KG1 (cell line): Measurements from ENCODE around the gene PODN.

Experiments used
- DNase-seq: peaks from one replicate; lab custom pipeline; 2025; lab: John Stamatoyannopoulos, UW

The PODN gene

DNA sequence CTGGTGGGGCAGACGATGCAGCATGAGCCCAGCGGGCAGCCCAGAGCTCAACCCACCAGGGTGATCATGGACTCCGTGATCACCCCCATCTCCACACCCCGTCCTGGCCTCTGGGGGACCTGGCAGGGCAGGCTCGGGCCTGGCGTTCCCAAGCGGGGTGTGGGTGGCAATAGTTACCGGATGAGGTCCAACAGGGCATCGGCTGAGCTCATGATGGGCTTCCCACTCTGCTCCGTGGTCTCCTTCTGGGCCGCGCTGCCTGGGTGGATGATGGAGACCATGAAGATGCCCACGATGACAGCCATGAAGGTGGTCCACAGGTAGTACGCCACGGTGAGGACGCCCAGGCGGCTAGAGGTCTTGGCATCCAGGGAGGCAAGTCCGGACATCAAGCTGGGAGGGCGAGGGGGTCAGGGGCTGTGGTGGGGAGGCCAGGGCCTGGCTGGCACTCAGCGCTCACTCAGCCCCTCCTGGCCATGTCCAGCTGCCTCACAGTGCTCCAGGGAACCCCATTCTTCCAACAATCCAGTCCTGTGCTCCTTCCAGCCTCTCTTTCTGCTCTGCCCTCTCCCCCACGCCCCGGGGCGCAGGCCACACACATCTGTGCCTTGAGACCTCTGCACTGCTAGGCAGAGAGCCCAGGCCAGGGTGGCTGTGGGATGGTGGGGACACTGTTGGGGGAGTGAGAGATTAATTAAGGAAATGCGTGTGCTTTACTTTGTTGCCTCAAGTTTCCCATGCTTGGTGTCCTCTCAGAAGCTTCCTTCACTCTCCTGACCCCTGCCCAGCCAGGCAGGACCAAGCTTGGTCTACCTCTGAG, 52.8 kb downstream of the PODN start:
- no peak for DNase-seq

DNA sequence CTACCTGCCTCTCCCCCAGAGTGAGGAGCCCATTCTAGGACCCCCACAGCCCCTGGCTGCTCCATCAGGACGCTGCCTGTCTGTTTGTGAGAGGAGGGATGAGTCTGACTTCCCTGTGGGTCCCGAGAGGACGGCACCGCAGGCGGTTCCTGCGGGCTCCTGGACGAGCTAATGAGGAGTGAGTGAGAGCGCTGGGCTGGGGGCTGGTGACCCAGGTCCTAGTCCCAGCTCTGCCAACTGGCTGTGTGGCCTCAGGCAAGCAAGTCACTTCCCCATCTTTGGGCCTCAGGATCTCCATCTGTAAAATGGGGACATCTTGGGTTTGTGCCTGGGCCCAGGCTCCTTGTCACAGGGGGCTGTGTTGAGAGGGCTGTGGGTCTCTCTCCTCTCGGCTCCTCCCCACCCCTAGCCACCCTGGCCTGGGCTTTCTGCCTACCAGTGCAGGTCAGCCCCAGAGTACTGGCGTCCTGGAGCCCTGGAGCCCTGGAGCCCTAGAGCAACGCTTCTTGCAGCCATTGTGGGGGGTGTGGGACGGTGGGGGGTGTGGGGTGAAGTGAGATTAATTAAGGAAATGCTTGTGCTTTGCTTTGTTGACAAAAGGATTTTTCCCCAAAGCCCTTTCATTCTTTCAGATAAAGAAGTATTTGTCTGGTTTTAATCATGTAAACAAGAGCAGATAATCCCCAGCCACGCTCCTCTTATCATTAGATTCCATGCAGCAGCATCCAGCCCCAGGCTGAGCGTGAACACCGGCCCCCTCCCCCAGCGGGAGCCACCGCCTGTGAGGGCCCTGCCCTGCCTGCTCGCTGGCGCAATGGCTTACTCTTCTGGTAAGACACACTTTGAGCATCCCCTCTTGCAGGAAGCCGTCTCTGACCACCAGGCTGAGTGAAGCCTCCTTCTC, 53.6 kb downstream of the PODN start:
- DNase-seq = no peak

DNA sequence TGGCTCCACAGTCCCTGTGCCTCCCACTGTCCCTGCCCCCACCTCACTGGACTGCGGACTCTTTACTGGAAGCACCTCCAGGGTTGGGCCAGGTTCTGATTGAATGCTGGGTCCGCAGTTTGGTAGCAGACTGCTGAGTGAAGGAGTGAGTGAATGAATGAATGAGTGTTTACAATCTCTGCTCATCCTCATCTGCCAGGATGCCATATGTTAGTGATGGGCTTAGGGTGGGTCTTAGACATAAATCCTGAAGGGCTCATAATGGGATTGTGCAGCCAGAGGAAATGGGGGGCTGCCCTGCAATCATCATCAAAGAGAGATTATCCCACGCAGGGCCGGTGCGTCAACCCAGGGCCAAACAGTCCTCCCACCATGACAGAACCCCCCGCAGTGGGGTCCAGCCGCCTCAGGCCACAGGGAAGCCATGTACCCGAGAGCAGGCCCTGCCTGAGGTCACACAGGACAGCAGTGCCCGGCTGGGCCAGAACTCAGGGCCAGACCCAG, 54.3 kb downstream of the PODN start:
- no peak for DNase-seq

DNA sequence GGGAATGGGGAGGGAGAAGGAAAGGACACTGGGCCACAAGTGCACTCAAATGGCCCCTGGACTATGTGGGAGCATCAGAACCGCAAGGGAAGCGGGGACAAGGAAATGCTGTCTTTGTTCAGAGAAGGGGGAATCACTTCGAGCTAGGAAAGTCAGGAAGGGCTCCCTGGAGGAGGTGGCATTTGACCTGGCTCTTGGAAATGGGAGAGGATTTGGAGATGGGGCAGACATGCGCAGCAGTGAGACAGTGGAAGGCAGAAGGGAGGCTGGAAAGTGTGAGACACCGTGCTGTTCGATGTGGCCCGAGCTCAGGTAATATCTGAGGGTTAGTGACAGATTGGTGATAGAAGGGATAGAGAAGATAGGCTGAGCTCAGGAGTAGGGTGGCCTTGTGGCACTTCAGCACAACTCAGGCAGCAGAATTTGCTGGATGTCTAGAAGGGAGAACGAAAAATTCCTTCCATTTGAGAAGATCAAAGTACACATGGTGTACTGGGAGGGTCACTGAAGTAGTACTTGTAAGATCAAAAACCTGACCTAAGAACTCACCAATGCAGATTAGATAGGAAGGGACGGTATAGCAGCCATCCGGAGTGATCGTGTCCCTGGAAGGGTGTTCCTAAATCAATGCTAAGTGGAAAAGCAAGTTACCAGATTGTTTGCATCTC, 55.1 kb downstream of the PODN start:
- DNase-seq = no peak

DNA sequence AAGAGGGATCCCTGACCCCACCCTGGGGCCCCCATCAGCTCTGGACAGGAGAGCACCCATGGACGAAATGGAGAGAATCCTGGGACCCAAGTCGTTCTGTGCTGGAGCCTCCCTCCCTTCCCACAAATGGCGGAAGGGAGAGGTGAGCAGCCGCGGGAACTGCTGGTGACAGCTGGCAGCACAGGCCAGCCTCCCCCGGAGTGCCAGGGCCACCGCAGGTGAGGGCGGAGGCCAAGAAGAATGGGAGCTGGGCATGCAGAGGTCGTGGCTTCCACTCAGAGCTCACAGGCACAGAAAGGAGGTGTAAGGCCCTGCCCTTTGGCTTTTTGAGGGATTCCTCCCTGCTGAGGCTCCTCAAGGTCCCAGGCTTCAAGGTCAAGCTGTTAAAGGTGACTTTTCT, 55.8 kb downstream of the PODN start:
- DNase-seq = no peak

DNA sequence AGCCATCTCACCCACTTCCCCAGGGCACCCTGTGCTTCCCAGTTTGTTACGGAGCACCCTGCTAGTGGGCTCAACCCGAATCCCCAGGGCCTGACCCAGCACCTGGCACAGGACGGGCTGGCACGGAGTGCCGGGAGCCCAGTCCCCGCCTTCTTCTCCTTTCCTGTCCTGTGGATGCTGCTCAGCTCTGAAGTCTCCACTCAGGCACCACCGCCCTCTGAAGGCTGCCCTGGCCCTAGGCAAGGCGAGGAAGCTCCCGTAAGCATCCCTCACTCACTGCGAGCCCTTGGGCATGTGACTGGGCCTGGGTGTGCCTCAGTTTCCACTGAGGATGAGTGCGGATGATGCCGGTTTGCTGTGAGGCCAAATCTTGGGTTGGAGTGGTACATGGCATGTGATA, 58.6 kb downstream of the PODN start:
- no peak for DNase-seq

DNA sequence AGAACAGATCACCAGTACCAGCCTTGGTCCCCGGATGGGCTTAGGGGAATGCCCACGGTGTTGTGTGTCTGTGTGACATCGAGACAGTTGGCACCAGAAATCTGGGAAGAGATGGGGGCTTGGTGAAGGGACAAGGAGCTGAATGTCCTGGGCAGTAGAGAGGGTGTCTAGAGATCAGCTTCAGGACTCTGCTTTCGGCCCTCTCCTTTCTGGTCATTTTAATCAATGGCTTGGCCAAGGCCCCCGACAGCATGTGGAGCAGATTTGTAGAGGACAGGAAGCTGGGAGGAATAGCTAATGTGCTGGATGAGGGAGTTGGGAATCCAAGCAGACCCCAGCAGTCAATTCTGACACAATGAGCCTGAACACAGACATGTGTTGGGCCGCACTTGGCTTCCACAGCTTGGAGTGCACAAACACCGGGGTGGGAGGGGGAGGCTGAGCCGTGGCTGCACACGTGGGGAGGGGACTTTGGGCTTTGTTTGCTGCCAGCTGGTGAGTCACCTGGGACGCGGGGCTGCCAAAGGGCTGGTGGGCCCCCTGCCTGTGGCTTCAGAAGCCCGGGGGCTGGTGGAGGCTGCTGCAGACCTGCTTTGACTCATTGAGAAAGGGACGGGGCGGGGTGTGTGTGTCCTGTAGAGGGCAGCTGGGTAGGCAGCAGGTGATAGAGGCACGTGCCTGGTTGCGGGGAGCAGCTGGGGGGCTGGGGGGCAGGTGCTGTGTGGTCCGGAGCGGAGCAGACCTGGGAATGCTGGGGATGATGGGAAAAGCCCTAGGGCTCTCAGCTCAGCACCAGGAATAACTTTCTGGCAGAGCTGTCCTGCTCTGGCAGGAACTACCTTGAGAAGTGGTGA, 59.5 kb downstream of the PODN start:
- DNase-seq = no peak

DNA sequence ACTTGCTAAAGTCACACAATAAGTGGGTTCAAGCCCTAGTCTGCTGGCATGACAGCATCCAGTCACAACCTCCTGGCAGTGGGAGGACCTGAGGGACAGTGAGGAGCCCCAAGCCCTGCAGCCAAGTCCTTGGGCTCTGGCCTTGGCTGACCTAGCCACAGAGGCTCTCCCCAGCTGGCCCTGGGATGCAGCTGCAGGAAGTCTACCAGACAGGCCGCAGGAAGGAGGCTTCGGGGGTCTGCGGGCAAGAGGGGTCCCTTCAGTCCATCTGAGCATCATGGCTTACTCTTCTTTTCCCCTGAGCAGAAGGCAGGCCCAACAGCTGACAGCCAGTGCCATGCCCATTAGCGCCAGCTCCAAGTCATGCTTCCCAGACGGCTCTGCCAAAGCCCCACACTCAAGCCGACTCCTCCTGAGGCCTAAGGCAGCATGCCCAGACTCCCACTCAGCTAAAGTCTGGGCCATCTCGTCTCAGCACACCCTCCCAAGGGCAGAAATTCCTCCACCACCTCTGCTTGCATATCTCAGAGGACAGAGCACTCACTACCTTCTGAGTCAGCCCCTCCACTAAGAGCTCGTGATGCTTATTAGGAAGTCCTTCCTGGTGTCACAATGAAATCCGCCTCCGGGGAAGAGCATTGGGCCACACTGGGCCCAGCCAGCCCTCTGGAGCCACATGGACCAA, 60.3 kb downstream of the PODN start:
- DNase-seq = no peak

DNA sequence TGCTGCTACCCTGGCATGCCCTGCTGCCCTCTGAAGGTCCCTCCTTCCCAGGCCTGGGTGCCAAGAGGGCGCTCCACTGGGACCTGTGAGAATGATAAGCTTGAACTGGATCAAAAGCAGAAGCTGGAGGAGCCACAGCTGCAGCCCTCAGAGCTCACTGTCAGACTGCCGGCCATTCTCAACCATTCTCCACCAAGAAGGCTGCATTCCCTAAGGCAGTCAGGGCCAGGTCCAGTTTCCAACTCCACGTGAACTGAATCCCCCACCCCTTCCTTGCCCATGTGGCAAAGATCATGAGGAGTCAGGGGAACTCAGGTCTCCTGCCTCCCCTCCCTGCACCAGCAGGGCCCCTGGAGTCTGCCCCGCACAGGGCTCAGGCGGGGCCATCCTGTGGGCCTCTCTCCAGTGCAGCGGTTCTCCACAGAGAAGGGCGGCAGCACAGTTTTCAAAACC, 61.0 kb downstream of the PODN start:
- no peak for DNase-seq

DNA sequence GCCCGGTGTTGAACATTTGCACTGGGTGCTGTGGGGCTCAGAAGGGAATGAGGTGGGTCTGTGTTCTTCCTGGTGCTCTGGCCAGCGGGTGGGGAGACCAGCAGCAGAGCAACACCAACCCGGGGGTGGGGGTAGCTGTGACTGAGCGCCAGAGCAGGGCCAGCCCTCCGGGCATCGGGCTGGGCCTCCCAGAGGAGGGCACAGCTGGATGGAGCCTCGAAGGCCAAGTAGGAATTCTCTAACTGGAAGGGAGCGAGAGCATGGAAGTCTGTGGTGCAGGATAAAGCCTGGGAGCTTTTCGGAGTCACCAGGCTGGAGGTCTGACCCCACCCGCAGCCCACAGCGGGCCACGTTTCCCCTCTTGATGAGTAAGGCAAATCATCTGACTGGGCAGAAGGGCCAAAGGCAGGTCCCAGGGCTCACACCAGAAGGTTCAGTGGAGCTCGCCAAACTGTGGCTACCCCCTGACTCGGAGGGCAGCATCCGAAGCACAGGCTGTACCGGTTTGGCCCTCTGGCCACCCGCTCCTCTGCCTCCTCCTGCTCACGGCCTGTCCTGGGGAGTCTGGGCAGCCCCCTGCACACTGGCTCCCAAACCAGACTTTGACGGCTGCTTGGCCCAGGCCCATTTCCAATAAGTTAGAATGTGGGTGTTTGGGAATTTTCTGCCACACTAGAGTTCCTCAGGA, 61.6 kb downstream of the PODN start:
- DNase-seq = no peak

DNA sequence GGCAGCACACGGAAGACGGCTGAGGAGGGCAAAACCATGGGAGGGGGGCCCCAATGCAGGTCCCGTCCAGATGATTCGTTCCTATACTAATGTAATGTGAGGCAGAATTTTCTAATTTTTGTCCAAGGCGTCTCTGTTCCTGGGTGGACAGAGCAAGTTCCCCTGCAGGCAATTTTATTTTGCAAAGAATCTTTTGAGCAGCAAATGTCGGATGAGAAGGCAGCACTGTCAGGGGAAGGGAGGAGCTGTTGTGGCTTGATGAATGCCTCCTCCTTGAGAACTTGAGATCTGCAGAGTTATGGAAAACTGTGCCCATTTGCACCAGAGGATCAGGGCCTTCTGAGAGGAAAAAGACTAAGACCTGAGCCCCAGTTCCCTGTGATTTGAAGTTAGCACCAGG, 63.1 kb downstream of the PODN start:
- no peak for DNase-seq

DNA sequence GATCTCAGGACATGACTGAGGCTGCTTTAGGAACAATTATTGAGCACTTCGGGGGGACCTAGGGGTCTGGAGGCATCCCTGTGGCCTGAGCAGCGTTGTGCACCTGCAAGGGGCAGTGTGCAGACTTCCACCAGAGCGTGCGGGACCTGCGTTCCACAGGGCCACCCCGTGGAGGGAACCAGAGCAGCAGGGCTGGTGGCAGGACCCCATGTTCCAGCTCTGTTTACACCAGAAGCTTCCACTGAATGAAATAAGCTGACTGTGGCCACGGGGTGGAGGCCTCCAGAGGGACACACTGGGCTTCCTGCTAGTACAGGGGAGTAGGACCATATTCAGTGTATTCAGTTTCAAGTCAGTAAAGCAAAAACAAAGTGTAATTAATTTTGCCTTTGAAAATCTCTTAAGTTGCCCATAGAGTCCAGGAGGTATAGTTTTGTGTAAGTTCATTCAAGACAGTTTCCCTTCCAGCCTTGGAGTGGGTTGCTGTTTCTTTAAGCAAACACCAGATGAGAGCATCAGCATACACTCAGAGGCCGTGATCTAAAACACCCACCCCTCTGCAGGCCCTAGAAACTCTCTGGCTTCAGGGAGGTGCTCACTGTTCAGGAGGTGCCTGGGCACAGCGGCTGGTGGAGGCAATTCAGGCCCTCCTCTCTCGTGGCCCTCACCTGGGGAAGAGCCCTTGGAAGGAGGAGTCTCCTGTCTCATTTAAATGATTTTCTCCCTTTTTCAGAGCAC, 63.8 kb downstream of the PODN start:
- no peak for DNase-seq

DNA sequence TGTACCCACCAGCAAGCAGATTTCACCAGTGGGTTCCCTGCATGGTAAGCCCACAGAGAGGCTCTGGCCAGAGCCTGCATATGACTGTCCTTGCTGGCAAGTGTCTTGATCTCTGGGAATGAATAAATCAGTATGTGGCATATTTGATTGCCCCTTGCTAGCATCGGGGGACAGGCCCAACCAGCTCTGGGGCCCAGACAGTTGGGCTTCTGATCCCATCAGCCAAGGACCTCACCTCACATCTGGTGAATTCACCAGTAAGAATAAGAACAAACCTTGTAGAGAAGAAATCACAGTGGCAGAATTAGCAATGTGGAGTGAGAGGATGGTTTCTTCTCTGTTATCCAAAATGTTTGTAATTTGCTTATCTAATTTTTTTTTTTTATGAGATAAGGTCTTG, 64.5 kb downstream of the PODN start:
- DNase-seq = no peak

DNA sequence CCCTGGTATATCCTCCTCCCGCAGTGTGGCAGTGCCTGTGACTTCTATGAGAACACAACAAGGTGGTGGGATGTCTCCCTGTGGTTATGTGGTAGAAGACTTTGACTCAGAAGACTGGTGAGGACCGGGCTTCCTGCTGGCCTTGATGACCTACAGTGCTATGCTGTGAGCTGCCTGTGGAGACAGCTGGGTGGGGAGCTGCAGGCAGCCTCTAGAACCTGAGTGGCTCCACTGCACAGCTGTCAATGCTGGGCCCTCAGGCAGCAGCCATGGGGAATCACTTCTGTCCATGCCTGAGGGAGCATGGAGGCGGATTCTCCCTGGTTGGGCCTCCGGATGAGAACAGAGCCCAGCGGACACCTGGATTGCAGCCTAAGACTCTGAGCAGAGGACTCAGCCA, 65.5 kb downstream of the PODN start:
- DNase-seq = no peak

DNA sequence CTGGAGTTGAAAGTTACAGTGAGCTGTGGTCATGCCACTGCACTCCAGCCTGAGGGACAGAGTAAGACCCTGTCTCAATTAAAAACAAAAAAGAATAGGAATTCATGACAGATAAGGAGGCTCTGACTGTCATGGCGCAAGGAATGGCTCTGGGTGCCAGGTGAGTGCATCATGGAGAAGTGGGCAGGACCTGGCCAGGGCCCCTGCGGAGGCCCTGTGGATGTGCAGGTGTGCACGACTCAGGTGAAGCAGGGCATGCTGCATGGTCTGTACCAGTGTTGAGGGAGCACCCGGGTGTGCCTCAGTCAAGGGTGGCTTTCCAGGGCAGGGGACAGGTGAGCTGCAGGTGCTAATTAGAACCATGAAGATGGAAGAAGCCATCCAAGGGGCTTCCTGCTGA, 66.4 kb downstream of the PODN start:
- no peak for DNase-seq

DNA sequence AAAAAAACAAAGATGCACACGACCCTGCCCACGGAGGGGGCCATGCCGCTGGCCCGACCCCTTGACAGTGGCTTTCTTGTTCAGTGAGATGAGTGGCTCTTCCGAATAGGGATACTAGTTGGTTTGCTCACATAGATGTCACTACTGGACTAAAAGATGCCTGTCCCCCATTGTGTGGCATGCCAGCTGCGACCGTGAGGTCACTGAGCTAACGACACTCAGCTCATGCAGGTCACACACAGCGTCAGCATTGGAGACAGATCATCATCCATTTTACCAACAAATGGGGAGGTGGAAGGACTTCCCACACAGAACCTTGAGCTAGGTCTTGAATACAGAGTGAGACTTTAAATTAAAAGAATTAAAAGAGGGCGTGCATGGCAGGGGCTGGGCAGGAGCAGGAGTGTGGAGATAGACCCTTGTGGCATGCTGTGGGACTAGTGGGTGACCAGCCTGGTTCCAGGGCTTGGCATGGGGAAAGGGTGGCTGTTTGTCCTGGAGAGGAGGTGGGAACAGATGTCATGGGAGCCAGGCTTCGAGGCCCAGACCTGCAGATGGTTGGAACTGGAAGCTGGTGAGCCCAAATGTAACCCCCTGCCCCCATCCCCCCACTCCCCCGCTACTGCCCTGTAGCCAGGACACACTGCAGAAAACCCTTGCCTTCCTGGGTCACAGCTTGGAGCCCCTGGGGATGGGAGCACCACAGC, 68.0 kb downstream of the PODN start:
- no peak for DNase-seq

DNA sequence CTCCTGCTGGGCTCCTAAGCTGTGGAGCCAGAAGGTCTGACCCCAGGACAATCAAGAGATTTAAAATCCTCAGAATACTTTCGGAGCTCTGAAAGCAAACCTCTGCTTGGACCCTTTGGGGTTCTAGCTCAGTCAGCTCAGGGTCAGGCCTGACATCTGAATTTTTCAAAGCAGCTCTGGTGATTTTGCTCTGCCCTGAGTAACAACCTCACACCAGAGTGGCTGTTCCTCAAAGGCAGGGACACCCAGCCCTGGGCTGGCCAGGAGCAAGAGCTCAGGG, 68.5 kb downstream of the PODN start:
- DNase-seq = no peak

DNA sequence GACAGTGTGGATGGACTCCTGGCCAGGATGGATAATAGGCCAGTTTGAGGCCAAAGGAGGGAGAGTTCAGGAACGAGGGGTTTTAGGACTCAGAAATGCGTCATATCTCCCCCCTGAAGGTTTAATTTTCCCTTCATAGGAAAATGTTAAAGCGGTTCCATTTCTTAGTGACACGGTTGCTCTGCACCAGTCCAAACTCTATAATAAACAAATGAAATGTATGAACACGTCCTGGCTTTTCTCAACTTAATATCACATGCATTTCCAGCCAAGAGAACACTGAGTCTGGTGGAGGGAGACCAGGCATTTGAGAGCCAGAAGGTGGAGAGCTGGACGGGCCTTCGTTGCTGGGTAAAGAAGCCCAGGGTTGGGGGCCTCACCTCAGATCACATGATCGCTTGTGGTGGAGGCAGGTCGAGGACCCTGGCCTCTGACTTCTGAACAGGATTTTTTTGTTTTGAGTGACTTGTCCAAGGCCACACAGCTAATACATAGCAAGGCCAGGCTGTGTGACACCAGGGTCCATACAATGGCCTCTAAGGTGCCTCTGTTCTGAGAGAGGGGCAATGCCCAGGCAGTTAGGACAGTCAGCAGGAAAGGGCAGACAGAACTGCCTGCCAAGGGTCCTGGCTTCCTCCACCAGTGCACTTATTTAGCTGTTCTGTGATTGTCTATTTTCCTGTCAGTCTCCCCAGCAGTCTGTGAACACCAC, 69.0 kb downstream of the PODN start:
- DNase-seq = no peak

DNA sequence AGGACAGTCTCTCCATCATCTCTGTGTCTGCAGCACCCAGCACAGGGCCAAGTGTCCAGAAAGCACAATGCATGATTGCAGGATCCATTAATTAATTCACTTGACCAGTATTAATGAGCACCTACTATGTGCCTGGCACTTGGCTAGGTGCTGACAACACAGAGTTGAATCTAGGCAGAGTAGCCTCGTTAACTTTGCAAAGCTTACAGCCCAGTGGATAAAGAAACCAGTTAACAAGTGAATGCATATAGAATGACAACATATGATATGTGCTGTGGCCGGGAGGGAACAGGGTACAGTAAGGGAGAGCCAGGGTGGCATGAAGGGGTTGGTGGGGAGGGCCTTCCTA, 69.6 kb downstream of the PODN start:
- no peak for DNase-seq
